ENCODE measurements around the gene OBSL1.

DNA sequence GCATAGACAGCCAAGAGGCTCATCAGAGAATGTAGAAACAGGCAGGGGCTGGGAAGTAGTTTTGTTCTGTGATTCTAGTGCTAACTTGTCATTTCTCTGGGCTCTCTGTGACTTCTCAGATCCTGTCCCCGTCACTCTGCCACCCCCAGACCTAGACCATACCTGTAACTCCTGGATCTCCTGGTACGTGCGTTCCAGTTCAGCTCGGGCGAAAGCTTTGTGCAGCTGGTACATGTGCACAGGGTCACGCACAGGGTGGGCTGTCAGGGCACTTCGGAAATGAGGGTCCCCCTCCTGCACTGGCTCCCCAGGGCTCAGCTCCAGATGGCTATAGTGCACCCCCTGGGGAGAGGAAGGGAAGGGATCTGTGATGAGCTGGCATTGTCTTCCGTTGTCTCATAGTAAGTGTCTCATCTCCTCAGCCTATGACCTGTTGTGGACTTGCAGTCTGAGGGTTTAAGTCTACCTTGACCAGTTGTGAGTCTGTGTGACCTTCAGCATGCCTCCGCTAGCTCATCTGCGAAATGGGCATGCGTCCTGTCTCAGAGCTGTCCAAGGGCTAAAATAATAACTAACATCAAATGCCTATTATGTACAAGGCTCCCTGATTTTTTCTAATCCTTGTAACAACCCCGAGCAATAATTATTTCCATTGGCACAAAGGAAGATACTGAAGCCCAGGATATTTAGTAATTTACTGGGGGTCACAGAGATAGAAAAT is 30.4 kb downstream of the OBSL1 start:
- TF ChIP-seq, protein P1, sequence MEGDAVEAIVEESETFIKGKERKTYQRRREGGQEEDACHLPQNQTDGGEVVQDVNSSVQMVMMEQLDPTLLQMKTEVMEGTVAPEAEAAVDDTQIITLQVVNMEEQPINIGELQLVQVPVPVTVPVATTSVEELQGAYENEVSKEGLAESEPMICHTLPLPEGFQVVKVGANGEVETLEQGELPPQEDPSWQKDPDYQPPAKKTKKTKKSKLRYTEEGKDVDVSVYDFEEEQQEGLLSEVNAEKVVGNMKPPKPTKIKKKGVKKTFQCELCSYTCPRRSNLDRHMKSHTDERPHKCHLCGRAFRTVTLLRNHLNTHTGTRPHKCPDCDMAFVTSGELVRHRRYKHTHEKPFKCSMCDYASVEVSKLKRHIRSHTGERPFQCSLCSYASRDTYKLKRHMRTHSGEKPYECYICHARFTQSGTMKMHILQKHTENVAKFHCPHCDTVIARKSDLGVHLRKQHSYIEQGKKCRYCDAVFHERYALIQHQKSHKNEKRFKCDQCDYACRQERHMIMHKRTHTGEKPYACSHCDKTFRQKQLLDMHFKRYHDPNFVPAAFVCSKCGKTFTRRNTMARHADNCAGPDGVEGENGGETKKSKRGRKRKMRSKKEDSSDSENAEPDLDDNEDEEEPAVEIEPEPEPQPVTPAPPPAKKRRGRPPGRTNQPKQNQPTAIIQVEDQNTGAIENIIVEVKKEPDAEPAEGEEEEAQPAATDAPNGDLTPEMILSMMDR (IDR thresholded peaks at IDR 0.05): no peak
- TF ChIP-seq POLR2AphosphoS5 (IDR thresholded peaks at IDR 0.05): no peak
